Activated T-cell treated with anti-CD3 and anti-CD28 coated beads for 48 hours (primary cell): Measurements from ENCODE around the gene KIF26A.
A peak's percentile ranks its signal among the peaks of the same experiment; 100 is the strongest.
"Not testable (repeated sequence)": the region's sequence is repeated elsewhere in the genome, so short reads cannot be mapped to it uniquely, and the experiment has no call there.

Experiments used
- DNase-seq: peaks from one replicate; pipeline ENCODE4 v3.0.0-alpha.2; 2020; ENCODE audit warnings: low read depth

Gene KIF26A

DNA sequence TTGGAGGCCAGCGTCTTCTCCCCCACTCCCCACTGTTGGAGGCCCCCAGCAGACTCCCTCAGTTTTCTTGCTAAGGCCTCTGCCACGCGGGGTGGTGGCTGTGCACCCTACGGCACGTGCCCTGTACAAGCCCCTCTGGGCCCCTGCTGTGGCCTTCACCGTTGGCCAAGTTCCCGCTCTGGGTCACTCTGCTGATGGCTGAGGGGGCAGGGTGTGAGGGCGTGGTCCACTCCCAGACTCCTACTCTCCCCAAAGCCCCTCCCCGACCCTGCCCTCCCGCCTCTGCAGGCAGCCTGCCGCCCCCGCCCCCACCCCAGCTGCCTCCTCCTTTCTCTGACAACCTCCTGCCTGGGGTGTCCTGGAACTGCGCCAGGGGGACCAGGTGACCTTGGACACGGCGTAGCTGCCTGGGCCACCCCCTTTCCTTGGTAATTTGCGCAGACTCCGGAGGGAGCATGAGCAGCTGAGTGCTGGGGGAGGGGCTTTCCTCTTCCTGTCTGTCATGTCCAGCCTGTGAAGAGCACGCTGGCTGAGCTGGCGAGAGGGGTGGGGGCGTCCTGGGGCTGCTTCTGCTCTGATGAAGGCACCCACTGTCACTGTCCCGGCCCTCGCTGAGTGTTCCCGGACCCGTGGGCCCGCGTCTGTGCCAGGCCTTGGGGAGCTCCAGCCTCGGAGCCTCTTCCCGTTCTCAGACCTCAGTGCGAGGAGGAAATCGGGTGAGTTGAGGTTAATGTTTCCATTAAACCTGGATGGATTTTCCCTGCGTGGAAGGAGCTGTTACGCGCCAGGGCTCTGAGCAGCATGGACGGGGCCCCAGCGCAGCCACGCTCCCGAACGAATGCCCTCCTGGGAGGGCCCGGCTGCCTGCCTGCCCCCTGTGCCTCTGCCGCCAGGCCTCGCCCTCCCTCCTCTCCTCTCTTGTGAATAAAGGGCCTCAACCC is 85.0 kb downstream of the KIF26A start:
- DNase-seq: no peak

DNA sequence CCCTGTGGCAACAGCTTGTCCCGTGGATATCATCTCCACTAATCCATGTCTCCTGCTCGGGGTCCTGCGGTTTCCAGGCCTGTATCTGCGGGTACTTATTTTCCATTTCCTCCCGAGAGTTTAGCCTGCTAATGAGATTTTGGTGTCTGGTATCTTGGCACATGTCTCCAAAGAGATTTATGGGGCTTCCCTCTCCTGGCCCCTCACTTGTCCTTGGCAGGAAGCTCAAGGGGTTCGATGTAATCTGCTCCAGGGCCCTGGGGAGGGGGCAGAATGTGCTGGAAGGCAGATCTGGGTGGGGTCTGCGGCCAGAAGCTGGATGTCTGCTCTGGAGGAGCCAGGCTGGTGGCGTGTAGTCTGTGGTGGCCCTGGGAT is 85.7 kb downstream of the KIF26A start:
- DNase-seq: no peak

- DNase-seq: peak; percentile 29
Measured at GRCh38 chr14:104224506-104225277, 86.3 kb downstream of the KIF26A start.

DNA sequence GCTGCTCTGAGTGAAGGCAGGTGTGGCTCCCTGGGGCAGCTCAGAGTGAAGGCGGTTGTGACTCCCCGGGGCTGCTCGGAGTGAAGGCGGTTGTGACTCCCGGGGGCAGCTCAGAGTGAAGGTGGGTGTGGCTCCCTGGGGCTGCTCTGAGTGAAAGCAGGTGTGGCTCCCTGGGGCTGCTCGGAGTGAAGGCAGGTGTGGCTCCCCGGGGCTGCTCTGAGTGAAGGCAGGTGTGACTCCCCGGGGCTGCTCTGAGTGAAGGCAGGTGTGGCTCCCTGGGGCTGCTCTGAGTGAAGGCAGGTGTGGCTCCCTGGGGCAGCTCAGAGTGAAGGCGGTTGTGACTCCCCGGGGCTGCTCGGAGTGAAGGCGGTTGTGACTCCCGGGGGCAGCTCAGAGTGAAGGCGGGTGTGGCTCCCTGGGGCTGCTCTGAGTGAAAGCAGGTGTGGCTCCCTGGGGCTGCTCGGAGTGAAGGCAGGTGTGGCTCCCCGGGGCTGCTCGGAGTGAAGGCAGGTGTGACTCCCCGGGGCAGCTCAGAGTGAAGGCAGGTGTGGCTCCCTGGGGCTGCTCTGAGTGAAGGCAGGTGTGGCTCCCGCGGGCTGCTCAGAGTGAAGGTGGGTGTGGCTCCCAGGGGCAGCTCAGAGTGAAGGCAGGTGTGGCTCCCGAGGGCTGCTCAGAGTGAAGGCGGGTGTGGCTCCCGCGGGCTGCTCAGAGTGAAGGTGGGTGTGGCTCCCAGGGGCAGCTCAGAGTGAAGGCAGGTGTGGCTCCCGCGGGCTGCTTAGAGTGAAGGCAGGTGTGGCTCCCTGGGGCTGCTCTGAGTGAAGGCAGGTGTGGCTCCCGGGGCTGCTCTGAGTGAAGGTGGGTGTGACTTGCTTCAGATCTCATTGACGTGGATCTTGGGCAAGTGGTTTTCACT is 87.1 kb downstream of the KIF26A start:
- not testable (repeated sequence) for DNase-seq

DNA sequence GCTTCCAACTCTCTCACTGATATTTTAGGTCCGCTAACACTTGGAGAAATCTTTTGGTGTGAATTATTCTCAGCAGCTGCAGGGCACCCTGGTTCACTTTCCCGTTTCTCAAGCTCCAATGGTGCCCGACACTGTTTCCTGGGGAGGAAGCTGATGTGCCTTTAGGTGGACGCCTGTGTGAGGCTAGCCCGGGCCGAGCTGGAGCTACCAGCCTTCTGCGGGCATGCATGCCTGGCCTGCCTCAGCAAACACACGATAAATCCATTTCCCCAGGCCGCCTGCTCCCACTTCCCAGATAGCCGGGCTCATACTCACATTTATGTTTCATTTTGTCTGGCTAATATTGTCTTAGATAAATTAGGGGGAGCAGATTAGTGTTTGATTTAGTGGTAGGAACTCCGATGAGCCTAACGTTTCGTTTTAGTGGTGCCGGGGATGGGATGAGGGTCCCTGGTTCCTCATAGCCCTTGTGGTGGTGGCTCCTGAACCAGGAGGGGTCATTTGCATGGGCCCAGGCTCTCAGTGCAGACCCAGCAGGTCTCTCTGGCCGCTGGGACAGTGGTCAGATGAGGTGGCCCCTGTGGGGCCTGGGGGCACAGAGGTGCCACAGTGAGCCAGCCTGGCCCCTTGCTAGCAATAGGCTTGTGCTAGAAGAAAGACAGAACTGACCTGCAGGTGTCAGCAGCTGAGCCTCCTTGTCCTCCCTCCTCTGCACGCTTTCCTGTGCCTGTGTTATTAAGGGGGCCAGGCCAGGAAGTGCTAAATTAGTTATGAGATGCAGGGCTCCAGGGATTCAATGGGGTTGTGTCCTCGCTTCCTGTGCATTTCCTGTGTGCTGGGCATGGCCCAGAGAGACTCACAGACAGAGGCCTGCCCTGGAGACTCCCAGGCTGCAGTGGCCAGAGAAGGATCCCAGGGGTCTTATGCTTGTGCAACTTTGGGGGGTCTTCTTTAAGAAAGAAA is 88.3 kb downstream of the KIF26A start:
- DNase-seq: no peak

DNA sequence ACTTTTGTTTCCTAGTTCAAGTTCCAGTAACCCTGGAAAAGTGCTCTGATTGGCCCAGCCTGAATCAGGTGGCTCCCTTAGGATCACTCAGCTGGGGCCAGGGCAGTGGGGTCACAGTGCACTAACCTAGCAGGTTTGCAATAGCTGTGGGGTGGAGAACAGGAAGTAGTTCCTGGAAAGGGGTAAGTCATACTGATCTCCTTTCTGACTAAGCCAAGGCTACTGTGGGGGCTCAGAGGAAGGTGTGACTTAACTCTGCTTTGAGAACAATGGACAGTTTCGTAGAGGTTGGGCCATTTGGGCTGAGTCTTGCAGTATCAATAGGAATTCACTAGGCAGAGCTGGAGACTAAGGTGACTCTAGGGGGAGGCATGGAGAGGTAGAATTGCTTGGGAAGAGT is 89.4 kb downstream of the KIF26A start:
- peak; percentile 30 for DNase-seq

- DNase-seq: no peak
Measured at GRCh38 chr14:104228221-104228620, 89.8 kb downstream of the KIF26A start.

DNA sequence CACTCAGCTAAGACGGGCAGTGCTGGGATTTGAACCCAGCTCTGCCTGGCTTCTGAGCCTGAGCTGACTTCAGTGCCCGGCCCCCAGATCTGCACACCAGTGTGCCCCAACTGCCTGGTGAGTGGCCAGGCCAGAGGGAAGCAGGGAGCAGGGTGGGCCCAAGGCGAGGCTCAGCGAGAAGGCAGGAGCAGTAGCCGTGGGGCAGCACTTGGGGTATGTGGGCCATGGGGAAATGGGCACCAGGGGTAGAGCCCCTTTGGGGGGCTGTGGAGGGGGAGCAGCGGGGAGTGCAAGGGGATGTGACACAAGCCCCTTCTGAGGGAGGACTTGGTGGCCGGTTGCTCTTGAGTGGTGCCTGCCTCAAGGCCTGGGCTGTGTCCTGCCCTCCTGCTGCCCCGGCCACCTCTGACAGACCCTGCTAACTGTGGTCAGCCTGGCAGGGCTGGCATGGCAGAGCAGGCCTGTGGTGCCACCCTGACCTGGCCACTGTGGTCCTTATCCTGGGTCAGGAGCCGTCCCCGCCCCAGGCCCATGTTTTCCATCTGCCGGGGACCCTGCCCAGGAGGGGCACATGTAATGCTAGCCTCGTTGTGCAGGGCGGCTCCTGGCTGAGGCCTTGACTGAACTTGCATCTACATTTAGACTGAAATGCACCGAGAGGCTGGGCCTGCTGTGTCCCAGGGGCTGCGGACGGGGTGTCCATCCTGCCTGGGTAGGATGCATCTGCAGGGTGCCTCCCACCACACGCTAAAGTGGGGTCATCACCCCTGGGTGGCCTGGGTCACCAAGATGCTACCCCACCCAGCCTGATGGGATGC is 90.5 kb downstream of the KIF26A start:
- no peak for DNase-seq

DNA sequence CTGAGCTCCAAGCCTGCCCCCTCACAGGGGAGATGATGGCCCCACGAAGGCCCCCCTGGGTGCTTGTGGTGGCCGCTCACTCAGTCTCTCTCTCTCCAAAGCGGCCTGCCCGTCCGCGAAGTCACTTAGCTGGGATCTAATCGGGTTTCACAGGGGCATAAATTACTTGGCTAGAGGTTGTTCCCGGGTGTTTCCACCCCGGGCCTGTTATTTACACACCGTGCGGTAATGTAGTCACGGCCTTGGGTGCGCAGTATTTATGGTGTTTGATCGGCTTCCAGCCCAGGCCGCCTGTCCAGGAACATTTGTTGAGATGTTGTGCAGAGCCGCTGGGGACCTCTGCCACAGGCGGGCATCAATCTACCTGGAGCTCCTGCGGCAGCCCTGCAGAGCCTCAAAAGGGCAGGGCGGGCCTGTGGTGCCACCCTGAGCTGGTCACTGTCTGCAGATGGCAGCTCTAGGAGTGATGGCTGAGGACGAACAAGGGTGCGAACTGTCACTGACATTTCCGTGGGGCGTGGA is 91.2 kb downstream of the KIF26A start:
- no peak for DNase-seq

DNA sequence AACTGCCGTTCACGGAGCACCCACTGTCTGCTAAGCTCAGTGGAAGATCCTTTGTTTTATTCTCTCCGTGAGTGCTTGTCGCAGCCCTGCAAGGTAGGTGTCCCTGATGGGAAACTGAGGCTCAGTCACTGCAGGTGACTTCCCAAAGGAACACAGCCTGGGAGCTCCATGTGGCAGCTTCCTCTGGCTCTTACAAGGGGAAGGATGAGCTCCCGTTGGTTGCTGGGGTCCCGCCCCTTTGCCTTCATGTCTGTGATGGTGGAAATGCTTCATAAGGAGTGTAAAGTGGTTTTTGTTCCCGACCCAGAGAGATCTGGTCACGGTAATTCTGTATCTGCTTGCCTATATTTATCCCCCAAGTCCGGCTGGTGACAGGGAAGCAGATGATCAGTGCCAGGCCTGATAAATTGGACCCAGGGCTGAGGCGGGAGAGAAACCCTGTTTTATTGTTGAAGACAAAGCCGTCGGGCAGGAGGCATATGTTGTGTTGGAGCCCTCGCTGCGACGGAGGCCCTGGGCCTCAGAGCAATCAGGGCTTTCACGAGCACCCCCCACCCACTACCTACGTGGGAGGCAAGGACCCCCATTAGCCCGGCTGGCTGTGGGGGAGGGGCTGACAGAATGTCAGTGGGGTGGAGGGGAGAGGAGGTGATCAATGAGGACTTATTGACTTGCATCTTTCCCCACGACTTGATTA is 91.9 kb downstream of the KIF26A start:
- DNase-seq: no peak
